ENCODE results near the gene TRMU.

Gene TRMU, protein sequence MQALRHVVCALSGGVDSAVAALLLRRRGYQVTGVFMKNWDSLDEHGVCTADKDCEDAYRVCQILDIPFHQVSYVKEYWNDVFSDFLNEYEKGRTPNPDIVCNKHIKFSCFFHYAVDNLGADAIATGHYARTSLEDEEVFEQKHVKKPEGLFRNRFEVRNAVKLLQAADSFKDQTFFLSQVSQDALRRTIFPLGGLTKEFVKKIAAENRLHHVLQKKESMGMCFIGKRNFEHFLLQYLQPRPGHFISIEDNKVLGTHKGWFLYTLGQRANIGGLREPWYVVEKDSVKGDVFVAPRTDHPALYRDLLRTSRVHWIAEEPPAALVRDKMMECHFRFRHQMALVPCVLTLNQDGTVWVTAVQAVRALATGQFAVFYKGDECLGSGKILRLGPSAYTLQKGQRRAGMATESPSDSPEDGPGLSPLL

DNA sequence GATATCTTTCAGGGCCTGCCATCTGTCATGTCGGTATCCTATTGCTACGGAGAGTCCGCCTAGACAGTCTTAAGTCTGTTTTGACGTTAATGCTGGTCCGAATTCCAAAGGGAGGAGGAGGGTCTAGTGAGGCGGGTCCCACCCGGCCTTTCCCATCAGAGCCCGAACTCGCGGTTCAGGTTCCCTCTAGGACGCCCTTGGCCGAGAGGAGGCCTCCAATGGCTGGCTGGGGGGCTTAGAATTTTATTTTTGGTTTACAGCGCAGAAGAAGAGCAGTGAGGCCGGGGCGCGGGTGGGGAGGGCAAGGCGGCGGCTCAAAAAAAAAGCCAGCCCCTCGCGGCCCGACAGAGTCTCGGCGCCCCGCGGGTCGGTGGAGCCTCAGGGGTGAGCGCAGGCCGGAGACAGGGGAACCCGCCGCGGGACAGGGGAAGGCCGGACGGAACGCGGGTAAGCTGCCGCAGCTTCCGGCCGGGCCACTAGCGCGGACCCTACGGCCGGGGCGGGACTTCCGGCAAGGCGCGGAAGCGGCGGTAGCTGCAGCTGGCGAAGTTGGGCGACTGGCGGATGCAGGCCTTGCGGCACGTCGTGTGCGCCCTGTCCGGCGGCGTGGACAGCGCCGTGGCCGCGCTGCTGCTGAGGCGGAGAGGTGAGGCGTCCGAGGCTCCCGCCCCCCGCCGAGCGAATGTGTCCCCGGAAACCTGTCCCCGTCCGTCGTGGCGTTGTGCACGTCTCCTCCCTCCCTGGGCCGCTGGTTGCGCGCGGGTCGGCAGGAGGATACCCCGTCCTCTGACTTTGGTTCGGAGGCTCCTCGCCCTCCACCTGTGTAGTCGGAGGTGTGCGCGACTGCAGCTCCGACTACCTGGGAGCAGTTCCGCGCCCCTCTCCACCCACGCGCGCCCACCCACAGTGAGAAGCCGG is at the start of gene TRMU:
TRMU (plus strand) TSS at position 514 of the 918 bp plus-strand sequence; CDS start at position 565, 51 bp downstream.
- FAIRE-seq, result no peak

DNA sequence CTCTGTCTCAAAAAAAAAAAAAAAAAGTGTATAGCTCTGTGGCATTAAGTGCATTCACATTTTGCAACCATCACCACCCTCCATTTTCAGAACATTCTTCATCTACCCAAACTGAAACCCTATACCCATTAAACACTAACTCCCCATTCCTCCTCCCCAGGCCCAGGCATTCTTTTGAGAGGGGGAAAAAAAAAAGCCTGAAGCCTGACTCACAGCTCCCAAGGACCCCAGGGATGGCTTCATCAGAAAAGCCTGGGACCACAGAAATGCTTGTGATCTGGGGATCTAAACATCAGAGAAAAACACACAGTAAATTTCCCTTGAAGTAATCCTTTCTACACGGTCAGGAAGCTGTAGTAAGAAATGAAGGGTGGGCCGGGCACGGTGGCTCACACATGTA is 49.5 kb upstream of the TRMU start:
- FAIRE-seq, result no peak

DNA sequence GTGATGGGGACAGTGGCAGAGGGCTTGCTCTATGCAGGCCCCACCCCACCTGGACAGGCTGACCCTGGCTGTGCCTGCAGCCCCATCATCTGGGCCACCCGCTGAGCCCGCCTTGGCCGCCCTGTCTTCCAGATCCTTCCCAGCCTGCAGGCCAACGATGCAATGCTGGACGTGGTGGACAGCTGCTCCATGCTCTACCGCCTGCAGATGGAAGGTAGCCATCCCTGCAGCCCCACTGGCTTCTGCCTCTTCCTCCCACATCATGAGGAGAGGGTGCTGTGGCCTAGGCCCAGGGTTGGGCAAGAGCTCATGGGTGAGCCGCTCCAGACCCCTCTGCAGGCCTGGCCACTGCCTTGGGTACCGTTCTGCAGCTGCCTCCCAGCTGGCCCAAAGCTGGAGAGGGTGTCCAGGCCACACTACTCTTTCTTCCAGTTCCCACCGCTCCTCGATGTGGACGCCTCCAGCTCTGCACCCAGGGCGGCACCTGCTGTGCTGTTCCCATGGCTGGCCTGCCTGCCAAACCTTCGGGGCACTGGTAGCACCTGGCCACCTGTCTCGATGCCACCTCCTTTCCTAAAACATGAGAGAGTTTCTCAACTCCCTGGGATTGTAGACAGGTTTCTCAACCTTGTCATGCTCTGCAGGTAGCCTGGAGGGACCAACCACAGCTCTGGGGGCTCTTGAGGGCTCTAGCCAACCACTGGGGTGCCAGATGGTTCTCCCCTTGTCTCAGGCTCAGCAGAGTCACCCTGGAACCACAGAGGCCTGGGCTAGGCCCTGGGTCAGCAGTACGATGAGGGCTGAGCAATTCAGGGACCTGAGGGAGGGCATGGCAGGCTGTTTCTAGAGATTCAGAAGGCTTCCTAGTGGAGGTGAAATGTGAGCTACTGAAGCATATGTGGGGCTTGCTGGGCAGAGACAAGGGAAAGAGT is 48.3 kb upstream of the TRMU start:
- no peak for FAIRE-seq

DNA sequence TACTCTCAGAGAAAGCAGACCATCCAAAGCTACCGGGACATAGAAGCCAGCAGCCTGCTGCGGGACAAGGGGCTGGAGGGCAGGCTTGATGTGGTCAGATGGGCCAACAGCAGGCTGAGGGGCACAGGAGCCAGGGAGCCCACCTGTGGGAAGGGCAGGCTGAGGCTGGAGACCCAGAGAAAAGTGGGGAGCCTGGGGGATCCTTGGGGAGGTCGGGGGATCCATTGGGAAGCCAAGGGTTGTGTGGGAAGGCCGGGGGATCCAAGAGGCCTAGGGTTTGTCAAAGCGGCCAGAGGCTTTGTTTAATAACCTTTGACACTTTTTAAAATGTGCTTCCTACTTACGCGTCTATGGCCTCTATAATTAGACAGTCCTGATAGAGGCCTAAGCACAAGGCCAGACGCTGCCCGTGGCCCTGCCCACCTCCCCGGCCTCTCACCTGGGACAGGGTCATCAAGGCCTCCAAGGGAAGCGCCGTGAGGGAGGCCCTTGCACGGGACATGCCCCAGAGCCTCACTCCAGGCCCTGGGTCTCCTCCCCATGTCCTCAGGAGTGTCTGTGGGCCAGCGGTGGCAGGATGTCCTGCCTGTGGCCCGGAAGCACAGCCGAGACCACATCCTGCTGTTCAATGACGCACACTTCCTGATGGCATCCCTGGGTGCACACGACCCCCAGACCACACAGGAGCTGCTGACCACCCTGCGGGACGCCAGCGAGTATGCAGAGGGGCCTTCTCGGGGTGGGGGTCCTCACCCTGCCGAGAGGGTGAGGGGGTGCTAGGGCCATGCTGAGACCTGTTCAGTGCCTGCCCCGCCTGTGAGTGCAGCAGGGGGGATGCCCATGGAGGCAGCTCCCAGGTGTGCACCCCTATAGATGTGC is 47.4 kb upstream of the TRMU start:
- no peak for FAIRE-seq

DNA sequence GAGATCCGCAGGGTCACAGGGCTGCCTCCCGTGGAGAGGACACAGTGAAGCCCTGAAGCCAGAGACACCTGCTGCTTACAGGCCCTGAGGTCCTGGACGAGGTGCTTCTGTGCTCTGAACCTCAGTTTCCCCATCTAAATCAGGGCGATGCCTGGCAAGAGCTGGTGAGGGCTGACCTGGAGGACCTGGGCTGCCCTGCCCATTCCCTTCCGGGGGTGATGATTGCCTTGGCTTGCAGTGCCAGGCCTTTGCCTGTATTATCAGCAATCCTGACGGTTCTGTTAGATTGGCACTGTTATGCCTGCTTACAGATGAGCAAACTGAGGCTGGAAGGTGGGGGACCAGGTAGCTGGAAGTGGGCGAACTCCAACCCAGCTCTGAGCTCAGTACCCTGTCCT is 46.7 kb upstream of the TRMU start:
- FAIRE-seq, result no peak

DNA sequence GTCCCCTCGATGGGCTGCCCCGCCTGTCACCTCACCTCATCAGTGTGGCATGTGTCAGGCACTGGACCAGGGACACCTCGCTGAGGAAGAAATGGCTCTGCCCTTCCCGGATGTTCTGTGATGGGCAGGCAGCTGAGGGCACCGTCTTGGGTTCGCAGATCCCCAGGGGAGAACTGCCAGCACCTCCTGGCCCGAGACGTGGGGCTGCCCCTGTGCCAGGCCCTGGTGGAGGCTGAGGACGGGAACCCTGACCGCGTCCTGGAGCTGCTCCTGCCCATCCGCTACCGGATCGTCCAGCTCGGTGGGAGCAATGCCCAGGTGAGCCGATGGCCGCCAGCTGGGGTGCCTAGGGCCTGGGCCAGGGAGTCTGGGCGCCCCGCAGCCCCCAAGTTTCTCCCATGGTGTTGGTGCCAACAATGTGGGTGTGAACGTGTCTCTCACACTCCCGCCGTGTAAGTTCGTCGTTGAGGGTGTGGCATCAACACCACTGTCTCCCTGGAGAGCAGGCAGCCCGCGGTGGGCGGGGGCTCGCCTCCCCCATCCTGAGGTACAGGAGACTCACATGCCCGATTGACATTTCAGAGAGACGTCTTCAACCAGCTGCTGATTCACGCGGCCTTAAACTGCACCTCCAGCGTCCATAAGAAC is 46.1 kb upstream of the TRMU start:
- FAIRE-seq, result no peak

DNA sequence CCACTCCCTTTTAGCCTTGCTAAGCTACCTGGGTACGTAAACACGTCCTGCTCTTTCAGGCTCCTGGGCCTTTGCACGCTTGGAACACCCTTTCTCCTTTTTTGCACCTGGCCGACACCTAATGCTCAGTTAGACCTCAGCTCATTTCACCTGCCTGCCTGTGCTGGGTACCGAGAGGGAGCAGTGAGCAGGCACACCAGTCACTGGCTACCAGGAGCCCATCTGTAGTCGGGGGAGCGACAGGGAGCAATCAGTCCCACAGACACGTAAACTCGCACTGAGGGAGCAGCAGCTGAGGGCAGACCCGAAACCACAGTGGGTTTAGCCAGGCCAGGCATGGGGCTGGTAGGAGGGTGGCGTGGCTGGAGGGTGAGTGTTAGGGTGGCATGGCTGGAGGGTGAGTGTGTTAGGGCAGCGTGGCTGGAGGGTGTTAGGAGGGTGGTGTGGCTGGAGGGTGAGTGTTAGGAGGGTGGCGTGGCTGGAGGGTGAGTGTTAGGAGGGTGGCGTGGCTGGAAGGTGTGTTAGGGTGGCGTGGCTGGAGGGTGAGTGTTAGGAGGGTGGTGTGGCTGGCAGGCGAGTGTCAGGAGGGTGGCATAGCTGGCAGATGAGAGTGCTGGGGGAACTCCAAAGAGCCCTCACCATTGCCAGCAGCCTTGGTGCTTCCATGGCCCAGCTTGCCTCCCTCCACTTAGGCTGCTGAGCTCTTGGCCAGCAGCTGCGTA is 45.2 kb upstream of the TRMU start:
- FAIRE-seq, result no peak

DNA sequence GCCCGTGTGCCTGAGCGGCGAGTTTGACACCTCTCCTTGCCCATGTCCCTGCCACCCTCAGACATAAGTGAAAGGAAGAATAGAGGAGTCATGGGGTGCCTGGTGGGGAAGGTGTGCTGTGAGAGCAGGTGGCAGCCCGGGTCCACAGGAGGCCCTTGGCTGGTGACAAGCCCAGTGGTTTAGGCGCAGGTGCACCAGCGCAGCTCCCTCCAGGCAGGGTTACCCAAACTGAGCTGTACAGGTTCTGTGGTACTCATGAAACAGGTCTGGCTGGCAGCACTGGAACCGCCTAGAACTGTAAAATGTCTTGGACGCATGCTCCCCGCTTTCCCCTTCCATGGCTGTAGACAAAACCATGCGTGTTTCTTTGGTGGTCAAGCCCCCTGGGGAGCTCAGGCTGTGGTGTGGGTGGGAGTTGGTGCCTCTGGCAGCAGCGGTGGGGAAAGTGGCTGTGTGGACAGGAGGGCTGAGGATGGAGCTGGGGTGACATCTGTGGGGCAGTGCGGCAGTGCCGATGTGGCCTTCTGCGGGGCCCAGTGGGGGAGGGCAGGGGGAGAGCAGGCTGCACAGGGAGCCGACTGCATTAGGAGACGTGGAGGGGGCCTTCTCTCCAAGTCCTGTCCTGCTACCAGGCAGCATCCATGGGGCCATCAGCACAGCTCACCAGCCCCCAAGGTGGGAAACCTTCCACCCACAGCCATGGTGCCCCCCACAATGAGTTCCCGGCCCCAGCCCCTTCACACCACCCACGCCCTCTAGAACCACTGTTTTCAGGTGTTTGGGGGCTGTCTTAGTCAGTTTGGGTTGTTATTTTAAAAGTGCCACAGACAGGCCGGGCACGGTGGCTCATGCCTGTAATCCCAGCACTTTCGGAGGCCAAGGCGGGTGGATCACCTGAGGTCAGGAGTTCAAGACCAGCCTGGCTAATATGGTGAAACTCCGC is 44.4 kb upstream of the TRMU start:
- no peak for FAIRE-seq

DNA sequence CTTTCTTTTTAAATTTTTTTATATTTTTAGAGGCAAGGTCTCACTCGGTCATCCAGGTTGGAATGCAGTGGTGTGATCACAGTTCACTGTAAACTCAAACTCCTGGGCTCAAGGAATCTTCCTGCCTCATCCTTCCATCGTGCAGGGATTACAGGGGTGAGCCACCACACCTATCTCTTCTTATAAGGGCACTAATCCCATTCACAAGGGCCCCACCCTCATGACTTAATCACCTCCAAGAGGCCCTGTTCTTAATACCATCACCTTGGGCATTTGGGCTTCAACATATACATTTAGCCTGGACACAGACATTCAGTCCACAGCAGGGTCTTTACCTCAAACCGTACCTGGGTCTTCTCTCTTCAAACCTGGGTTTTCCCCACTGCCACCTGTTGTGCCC is 43.3 kb upstream of the TRMU start:
- FAIRE-seq, result no peak

DNA sequence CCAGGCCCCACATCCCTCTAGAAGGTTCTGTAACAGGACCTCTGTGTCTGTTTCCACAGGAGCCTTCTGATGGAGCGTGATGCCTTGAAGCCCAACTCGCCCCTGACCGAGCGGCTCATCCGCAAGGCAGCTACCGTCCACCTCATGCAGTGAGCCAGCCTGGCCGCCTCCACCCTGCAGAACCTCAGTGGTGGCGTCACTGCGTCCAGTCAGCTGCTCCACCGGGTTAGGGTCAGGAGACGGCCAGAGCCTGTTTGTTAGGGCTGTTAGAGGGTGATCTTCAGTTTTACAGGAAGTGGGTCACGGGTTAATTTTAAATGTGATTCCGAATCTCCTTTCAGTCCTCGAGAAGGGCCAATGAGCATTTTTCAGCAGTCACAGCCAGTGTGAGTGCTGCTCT is 42.8 kb upstream of the TRMU start:
- no peak for FAIRE-seq

DNA sequence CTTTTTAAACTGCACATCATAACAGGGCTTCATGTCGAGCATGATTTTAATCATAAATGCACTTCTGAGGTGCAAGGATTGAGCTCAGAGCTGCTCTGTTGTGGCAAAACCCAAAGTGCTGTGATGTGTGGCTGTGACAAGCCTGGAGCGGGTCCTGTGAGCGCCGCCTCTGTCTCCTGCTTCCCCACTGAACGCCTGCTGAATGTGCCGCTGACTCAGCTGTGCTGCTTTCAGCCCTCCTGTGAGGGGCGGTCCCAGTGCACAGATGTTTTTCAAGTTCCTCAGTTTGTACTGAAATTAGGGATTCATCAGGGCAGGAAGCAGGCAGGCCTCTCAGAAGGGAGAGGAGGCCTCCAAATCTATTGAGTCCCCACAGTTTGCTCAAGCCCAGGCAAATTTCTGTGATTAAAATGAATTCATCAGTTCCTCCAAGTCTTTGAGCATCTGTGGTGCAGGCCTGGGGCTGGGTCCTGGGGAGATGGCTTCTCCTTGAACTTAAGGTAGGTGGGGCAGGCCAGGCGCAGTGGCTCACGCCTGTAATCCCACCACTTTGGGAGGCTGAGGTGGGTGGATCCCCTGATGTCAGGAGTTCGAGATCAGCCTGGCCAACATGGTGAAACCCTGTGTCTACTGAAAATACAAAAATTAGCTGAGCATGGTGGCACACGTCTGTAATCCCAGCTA is 41.8 kb upstream of the TRMU start:
- FAIRE-seq, result no peak

DNA sequence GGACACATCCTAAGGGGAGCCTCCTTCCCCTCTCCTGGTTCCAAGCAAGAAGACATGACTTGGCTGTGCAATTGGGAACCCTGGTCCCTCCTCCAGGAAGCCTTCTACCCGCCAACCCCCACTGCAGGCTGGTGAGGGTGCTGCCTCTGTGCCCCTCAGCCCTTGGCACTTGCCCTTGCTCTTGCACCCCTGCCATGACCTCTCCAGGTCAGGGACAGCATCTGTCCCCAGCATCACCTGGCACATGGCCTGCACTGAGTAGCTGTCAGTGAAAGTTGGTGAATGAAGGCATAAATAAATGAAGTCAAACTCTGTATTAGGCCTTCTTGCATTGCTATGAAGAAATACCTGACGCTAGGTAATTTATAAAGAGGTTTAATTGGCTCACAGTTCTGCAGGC is 40.7 kb upstream of the TRMU start:
- FAIRE-seq, result no peak

DNA sequence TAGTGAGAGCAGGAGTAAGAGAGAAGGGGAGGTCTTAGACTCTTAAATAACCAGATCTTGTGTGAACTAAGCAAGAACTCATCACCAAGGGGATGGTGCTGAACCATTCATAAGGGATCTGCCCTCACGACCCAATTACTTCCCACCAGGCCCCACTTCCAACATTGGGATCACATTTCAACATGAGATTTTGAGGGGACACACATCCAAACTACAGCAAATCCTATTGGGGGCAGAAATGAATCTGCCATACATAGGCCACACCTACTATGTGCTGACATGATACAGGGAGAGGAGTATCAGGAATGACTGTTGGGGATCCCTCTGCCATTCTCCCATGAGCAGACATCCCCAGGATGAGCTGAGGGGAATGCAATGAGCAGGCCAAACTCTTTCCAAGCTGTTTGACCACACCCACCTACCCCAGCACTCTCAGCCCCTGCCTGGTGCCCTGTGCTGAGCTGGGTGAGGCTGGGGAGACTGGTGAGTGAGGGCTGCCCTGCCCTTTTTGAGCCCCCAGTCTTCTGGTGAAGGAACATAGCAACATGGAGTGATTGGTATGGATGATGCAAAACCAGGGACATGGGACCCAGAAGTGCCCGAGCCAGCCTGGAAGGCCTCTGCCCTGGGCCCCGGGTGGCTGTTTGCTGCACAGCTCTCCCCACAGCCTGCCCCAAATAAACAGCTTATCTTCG is 40.1 kb upstream of the TRMU start:
- FAIRE-seq, result no peak

DNA sequence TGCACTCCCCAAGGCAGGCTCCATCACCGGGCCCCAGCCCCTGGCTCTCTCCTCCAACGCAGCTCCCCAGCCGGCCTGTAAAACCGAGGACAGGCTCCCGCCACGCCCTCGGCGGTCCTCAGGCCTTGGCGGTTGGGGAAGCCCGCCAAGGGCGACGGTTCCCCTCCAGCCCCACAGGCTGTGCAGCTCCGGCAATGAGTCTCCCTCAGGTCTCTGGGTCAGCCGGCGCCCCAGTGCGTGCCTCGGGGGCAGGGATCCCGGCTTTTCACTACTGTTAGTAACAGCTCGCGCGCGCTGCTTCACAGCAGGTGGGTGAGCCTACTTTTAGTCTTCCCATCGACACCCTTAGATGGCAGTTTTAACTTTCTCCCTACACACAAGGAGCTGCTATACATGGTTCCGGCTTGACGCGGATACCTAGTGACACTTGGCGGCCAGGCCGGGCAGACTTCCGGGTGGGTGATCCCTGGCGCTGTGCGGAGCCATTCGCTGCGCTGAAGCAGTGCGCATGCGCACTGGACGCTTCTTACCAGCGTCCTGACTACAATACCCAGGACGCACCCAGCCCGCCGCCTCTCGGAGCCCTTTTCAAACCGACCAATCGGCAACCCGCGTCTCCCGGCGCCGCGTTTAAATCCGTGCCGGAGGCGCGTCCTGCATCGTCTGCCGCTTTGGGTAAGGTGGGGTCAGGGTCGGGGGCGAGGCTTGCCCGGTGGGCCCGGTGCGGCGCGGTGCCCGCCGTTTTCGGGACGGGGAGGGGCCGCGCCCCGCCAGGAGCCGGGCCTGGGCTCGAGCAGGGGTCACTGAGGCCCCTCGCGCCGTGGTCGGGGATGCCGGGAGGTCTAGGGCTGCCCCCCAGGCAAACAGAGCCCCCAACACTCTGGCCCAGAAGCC is 39.0 kb upstream of the TRMU start, which contains the start of gene GTSE1:
GTSE1 (plus strand) TSS at position 614 of the 894 bp plus-strand sequence. CDS start 531 bp downstream, outside the sequence.
- FAIRE-seq, result peak; percentile 98

DNA sequence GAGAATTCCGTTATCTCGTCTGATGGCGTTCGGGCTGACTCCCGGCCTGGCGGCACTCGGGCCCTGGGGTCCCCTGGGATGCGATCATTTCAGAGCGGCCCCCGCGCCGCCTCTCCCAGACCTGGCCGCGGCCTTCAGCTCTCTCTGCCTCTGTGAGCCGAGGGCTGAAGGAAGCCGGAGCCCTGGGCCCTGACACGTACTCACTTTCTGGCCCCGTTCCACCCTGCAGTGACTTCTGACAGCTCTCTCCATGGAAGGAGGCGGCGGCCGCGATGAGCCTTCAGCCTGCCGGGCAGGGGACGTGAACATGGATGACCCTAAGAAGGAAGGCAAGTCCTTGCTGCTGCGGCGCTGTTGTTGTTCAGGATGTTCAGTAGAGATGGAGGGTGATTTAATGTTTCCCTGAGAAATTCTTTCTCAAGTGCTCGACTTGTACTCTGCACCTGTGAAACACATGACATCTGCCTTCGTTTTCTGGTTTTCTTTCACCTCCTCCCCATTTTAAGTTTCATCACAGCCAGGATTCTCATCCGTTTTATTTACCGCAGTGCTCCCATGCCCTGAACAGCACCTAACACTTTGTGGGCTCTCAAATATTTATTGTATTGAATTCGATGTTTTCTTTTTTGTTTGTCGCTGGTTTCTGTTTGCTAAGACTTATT is 38.2 kb upstream of the TRMU start:
- FAIRE-seq, result no peak

DNA sequence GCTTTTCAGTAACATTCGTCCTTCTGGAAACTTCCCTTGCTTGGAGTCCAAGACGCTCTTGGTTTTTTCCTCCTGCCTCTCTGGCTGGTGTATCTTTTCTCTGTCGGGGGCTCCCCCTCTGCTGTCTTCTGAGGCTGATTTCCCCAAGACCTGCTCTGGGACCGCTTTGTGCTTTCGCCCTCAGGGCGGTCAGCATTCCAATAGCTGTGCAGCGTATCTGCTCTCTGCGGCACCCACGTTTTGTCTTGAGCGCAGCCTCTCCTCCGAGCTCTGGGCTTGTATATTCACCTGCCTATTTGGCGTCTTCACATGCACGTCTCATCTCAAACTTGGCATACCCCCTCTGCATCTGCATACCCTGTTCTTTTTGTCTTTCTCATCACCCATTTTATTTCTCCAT is 36.4 kb upstream of the TRMU start:
- no peak for FAIRE-seq

Data from A204.1 (cell line).